GM12878 (cell line): ENCODE measurements around the gene TTC9B. TPM values are rescaled to one million over a fixed set of nuclear protein-coding genes. Genes with fewer than 3 reads are reported as not detected.

Experiments
- ATAC-seq: fragments of 200-7000 bp; cut with Tn5 transposase; 3 replicates; pipeline ENCODE4 v1.9.1; 2020; ENCODE audit warnings: mild to moderate bottlenecking, moderate library complexity
- BruUV-seq: library from RNA; stranded (reverse); fragments of 400-500 nt; replicated peaks from 2 replicates; lab custom pipeline; 2021; lab: Mats Ljungman, UMichigan
- CTCF ChIA-PET: fragments of 300-600 bp; sonication (Branson Sonifier 250); formaldehyde crosslinking; extraction: SDS; loops from one replicate; lab custom pipeline; 2021; ENCODE audit warnings: inconsistent platforms; lab: Yijun Ruan, JAX
- POLR2A ChIA-PET: fragments of 350-600 bp; formaldehyde crosslinking; extraction: SDS; loops from one replicate; lab custom pipeline; 2021; ENCODE audit warnings: inconsistent platforms; lab: Charles Lee
- RAD21 ChIA-PET: fragments of 300-600 bp; sonication (Branson Sonifier 250); formaldehyde crosslinking; loops from one replicate; lab custom pipeline; 2023; ENCODE audit warnings: antibody characterized with exemption; ENCODE audit not compliant: unreplicated experiment; lab: Charles Lee
- SMC1A ChIA-PET: fragments of 300-600 bp; sonication (Branson Sonifier 250); formaldehyde crosslinking; loops from one replicate; lab custom pipeline; 2023; ENCODE audit not compliant: unreplicated experiment, uncharacterized antibody; lab: Charles Lee
- DNase-seq: peaks from one replicate; pipeline ENCODE4 v3.0.0-alpha.2; 2011; ENCODE audit warnings: low read depth, low spot score
- FAIRE-seq: peaks from 3 replicates; lab custom pipeline; 2011; peaks lifted over from hg19 to GRCh38; lab: Jason Lieb, UNC
- H2AFZ ChIP-seq: 2 replicates; pipeline ENCODE4 v1.6.0; 2011; ENCODE audit warnings: low read depth, low read length, control low read depth; ENCODE audit not compliant: control insufficient read depth
- H3K27ac ChIP-seq: 2 replicates; pipeline ENCODE4 v1.5.1; 2011; ENCODE audit warnings: control low read depth; ENCODE audit not compliant: control insufficient read depth, insufficient read depth
- H3K27me3 ChIP-seq, 2 experiments: replicated peaks in 1 of 2; 2 replicates each; pipeline versions ENCODE4 v1.6.0 to v1.6.1; 2011; ENCODE audit warnings: low read length in 1 of 2; ENCODE audit not compliant: control insufficient read depth in 2 of 2, insufficient read depth in 2 of 2
- H3K36me3 ChIP-seq, 2 experiments: 2 replicates each; pipeline ENCODE4 v1.5.1; 2011; ENCODE audit warnings: low read length in 1 of 2; ENCODE audit not compliant: control insufficient read depth in 2 of 2, insufficient read depth in 2 of 2
- H3K4me1 ChIP-seq: 2 replicates; pipeline ENCODE4 v1.6.1; 2011; ENCODE audit warnings: mild to moderate bottlenecking, low read length, moderate library complexity, mixed read lengths; ENCODE audit not compliant: control insufficient read depth, insufficient read depth
- H3K4me2 ChIP-seq: 2 replicates; pipeline ENCODE4 v1.6.0; 2011; ENCODE audit warnings: control low read depth; ENCODE audit not compliant: control insufficient read depth, insufficient read depth
- H3K4me3 ChIP-seq: fragments of 200-600 bp; sonication (generic); 2 replicates; pipeline ENCODE4 v1.5.1; 2016
- H3K79me2 ChIP-seq: 2 replicates; pipeline ENCODE4 v1.6.0; 2011; ENCODE audit warnings: low read length; ENCODE audit not compliant: control insufficient read depth, insufficient read depth
- H3K9ac ChIP-seq: 2 replicates; pipeline ENCODE4 v1.8.0; 2011; ENCODE audit warnings: low read length, control low read depth, mixed read lengths; ENCODE audit not compliant: control insufficient read depth, insufficient read depth
- H3K9me3 ChIP-seq: replicated peaks from 3 replicates; pipeline ENCODE4 v1.5.1; 2011; ENCODE audit warnings: mild to moderate bottlenecking, low read length; ENCODE audit not compliant: control insufficient read depth, insufficient read depth
- H4K20me1 ChIP-seq: 2 replicates; pipeline ENCODE4 v1.6.0; 2011; ENCODE audit not compliant: control insufficient read depth, insufficient read depth
- BRCA1 ChIP-seq: IDR thresholded peaks from 2 replicates; pipeline ENCODE4 v1.6.1; 2011; ENCODE audit warnings: low read depth, low read length, improper control_type of control experiment
- EED ChIP-seq: sonication (generic); IDR thresholded peaks from 2 replicates; pipeline ENCODE4 v1.6.1; 2016; ENCODE audit warnings: antibody characterized with exemption, low read depth
- ESRRA ChIP-seq: IDR thresholded peaks from 2 replicates; pipeline ENCODE4 v1.6.1; 2012; ENCODE audit warnings: mild to moderate bottlenecking, low read length, improper control_type of control experiment
- FOXM1 ChIP-seq: IDR thresholded peaks from 2 replicates; pipeline ENCODE4 v1.6.1; 2012; ENCODE audit warnings: low read depth, mild to moderate bottlenecking, inconsistent platforms, low read length, moderate library complexity
- HCFC1 ChIP-seq: fragments of 150-350 bp; IDR thresholded peaks from 2 replicates; pipeline ENCODE4 v1.6.1; 2014; ENCODE audit warnings: low read length
- PAX5 ChIP-seq: IDR thresholded peaks from 2 replicates; pipeline ENCODE4 v1.6.1; 2011; ENCODE audit warnings: low read depth, low read length, borderline replicate concordance
- POLR2AphosphoS5 ChIP-seq: IDR thresholded peaks from 2 replicates; pipeline ENCODE4 v1.6.1; 2011; ENCODE audit warnings: mild to moderate bottlenecking, low read length, inconsistent platforms
- RCOR1 ChIP-seq: conservative IDR thresholded peaks from 2 replicates; pipeline ENCODE4 v1.6.1; 2012; ENCODE audit warnings: low read depth, low read length, improper control_type of control experiment
- WGBS: methylation state at CpG from one replicate; pipeline ENCODE4 v1.1.6; 2016; ENCODE audit warnings: low lambda C conversion rate; ENCODE audit not compliant: insufficient replicate concordance, insufficient coverage; ENCODE audit errors: missing lambda C conversion rate; 5-methylcytosine and 5-hydroxymethylcytosine counted together
- in situ Hi-C: fragments of 300-500 bp; cut with MboI; formaldehyde crosslinking; loops from 9 replicates; pipeline ENCODE4 v1.14.3; 2018; ENCODE audit warnings: mixed read lengths
- intact Hi-C: fragments of 100-400 bp; cut with micrococcal nuclease; formaldehyde crosslinking; loops from one replicate; pipeline ENCODE4 v1.14.2; 2022; ENCODE audit not compliant: unreplicated experiment
- polyA plus RNA-seq, 11 experiments: library from polyadenylated mRNA; depleted of rRNA in 4 of 11; unstranded in 6 of 11; stranded (reverse) in 5 of 11; fragments of >200 nt; fragmentation: Nextera tagmentation in 4 of 11; fragmentation: Illumina TruSeq in 1 of 11; extraction: Ambion mirVana in 4 of 11; extraction: Trizol in 1 of 11; gene quantifications; 1 replicate in 1 of 11; 2 replicates in 10 of 11; pipeline versions ENCODE4 v1.2.1 to v1.2.3, GENCODE V29; 2011 to 2016; ENCODE audit warnings: inconsistent platforms in 2 of 11, missing spikeins in 2 of 11, low read depth in 1 of 11
- total RNA-seq, 4 experiments: library from RNA; depleted of rRNA in 3 of 4; stranded (reverse); fragments of >200 nt in 3 of 4; fragmentation: Illumina TruSeq in 1 of 4; extraction: Trizol in 1 of 4; gene quantifications; 2 replicates each; pipeline versions ENCODE4 v1.2.1 to v1.2.3, GENCODE V29; 2013 to 2021
- TF ChIP-seq, protein P1 (sequence below): IDR thresholded peaks from 2 replicates; pipeline ENCODE4 v1.6.1; 2012; ENCODE audit warnings: low read depth, low read length, improper control_type of control experiment
- TF ChIP-seq, protein P2 (sequence below): IDR thresholded peaks from 2 replicates; pipeline ENCODE4 v1.6.1; 2012; ENCODE audit warnings: low read depth, low read length, improper control_type of control experiment

TTC9B gene
- total and polyA plus RNA-seq, 10 of the 15 experiments (the other 5 are each of a cell fraction or from before 2014, with no cell fraction given) = 0.04 to 0.14 (median 0.10) TPM; not detected in 7

DNA sequence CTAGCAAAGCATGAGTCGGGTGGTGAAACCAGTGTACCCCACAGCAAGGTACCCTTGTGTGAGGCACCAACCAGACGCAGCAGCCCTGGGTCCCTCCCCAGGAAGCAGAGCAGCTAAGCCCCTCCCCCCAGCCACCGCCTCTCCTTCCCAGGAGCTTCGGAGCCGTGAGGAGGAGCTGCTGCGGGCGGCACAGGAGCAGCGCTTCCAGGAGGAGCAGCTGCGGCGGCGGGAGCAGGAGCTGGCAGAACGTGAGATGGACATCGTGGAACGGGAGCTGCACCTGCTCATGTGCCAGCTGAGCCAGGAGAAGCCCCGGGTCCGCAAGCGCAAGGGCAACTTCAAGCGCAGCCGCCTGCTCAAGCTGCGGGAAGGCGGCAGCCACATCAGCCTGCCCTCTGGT, 12.4 kb downstream of the TTC9B start (continued):
- TF ChIP-seq, protein P1, sequence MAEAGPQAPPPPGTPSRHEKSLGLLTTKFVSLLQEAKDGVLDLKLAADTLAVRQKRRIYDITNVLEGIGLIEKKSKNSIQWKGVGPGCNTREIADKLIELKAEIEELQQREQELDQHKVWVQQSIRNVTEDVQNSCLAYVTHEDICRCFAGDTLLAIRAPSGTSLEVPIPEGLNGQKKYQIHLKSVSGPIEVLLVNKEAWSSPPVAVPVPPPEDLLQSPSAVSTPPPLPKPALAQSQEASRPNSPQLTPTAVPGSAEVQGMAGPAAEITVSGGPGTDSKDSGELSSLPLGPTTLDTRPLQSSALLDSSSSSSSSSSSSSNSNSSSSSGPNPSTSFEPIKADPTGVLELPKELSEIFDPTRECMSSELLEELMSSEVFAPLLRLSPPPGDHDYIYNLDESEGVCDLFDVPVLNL = no peak
- TF ChIP-seq ESRRA (no peak), FOXM1 (no peak)

DNA sequence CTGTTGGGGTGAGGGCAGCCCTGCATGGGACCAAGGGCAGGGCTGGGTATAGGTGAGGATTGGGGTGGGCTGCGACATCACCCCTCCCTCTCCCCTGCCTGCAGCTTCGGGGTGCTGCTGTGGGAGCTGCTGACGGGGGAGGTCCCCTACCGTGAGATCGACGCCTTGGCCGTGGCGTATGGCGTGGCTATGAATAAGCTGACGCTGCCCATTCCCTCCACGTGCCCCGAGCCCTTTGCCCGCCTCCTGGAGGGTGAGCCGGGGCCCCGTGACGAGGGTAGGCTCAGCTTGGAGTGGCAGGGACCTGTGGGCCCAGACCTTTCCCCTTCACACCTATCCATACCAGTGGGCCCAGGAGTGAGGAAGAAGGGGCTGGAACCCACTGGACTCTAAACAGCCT, 13.8 kb downstream of the TTC9B start:
- no peak for FAIRE-seq

More for the DNA sequence above, 13.8 kb downstream of the TTC9B start:
- RAD21 ChIA-PET = no interaction called here
- no peak for TF ChIP-seq BRCA1
- TF ChIP-seq POLR2AphosphoS5 = no peak
- no peak for TF ChIP-seq EED
- TF ChIP-seq PAX5 = no peak
- TF ChIP-seq, protein P2, sequence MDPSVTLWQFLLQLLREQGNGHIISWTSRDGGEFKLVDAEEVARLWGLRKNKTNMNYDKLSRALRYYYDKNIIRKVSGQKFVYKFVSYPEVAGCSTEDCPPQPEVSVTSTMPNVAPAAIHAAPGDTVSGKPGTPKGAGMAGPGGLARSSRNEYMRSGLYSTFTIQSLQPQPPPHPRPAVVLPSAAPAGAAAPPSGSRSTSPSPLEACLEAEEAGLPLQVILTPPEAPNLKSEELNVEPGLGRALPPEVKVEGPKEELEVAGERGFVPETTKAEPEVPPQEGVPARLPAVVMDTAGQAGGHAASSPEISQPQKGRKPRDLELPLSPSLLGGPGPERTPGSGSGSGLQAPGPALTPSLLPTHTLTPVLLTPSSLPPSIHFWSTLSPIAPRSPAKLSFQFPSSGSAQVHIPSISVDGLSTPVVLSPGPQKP = no peak
- no peak for TF ChIP-seq HCFC1
- no peak for TF ChIP-seq RCOR1
- no TSS peak for BruUV-seq
- Histone ChIP-seq H3K4me2 (no peak overlapping the region), H3K27ac (no peak overlapping the region), H4K20me1 (no peaks in the 10 kb centered on the region), H3K27me3 (no peaks in the 10 kb centered on the region), H3K4me3 (no peak overlapping the region), H3K9ac (no peak overlapping the region), H3K9me3 (no peaks in the 10 kb centered on the region), H3K36me3 (no peaks in the 10 kb centered on the region; a peak in 1 of 4 replicates), H3K79me2 (no peaks in the 10 kb centered on the region), H3K4me1 (no peaks in the 10 kb centered on the region), H2AFZ (no peak overlapping the region)
- SMC1A ChIA-PET = interaction anchor here (0.8 kb wide), 1 partner anchor 61 kb away, joined by 3 read pairs; no protein-coding TSS in a partner anchor
- in situ Hi-C loops = no loop called here
- DNase-seq (no peak), ATAC-seq (no peak)
- WGBS = 97% methylated on average over 15 of the region's 16 CpGs
- intact Hi-C loops = no loop called here
- POLR2A ChIA-PET = no interaction called here
- CTCF ChIA-PET = no interaction called here
